G401.6 (cell line): Measurements from ENCODE around the gene DRGX.

Experiments
- FAIRE-seq: peaks from 2 replicates; lab custom pipeline; 2012; peaks lifted over from hg19 to GRCh38; lab: Jason Lieb, UNC

Gene DRGX

GRCh38 chr10:49314806-49315205, 81.1 kb downstream of the DRGX start:
- no peak for FAIRE-seq
